Measurements from ENCODE around the gene WWP2. TPM values are rescaled to one million over a fixed set of nuclear protein-coding genes. Genes with fewer than 3 reads are reported as not detected.

Gene WWP2
- total RNA-seq, 1 experiment from 2014 or later, result 22.8 TPM

GRCh38 chr16:69762814-69763598 is 874 bp downstream of the WWP2 start:
- ATAC-seq (peak; percentile 44), DNase-seq (ENCODE audit: low read depth, low spot score) (no peak)
- Histone ChIP-seq H3K36me3 (ENCODE audit: control insufficient read depth, insufficient read depth, low read length) (no peaks in the 10 kb centered on the region; the same call in 1 of the 2 replicates), H3K27ac (ENCODE audit: low read length) (peak overlapping the region; percentile 93), H3K9me3 (ENCODE audit: control insufficient read depth, insufficient read depth, low read depth, low read length) (no peaks in the 10 kb centered on the region), H3K4me1 (ENCODE audit: control insufficient read depth, insufficient read depth, low read length) (peaks cover 7% of the 10 kb centered on the region), H3K27me3 (ENCODE audit: control insufficient read depth, insufficient read depth, low read length) (no peaks in the 10 kb centered on the region), H3K4me3 (ENCODE audit: low read depth in 2 of 2, low read length in 2 of 2) (peak overlapping the region; percentile 85 to 92)
- intact Hi-C loops (cut with micrococcal nuclease; ENCODE audit: unreplicated experiment), result no loop called here
- no TSS peak for BruUV-seq (replicated peaks)
- CTCF ChIA-PET, result no interaction called here
- in situ Hi-C loops (cut with HindIII; ENCODE audit: low pct_unique_long_range_greater_than_20kb, low sequenced_read_pairs), result no loop called here
- no peak for TF ChIP-seq TCF7L2 (IDR thresholded peaks at IDR 0.05; ENCODE audit: low read depth, low read length)
- no peak for TF ChIP-seq SIN3A (IDR thresholded peaks at IDR 0.05; ENCODE audit: borderline replicate concordance, insufficient read depth, low read depth, low read length)
- no peak for TF ChIP-seq REST (IDR thresholded peaks at IDR 0.05; ENCODE audit: insufficient read depth in 1 of 2, low read depth in 2 of 2, low read length in 1 of 2)
- POLR2A ChIA-PET, result no interaction called here

- in situ Hi-C loops (cut with HindIII; ENCODE audit: low pct_unique_long_range_greater_than_20kb, low sequenced_read_pairs) (no loop called here), intact Hi-C loops (cut with micrococcal nuclease; ENCODE audit: unreplicated experiment) (no loop called here)
- Histone ChIP-seq H3K9me3 (ENCODE audit: control insufficient read depth, insufficient read depth, low read depth, low read length) (no peaks in the 10 kb centered on the region), H3K4me3 (ENCODE audit: low read depth in 2 of 2, low read length in 2 of 2) (peak overlapping the region; percentile 85 to 92; a peak in 3 of 4 replicates), H3K4me1 (ENCODE audit: control insufficient read depth, insufficient read depth, low read length) (peaks cover 7% of the 10 kb centered on the region), H3K36me3 (ENCODE audit: control insufficient read depth, insufficient read depth, low read length) (no peaks in the 10 kb centered on the region; the same call in 1 of the 2 replicates), H3K27me3 (ENCODE audit: control insufficient read depth, insufficient read depth, low read length) (no peaks in the 10 kb centered on the region), H3K27ac (ENCODE audit: low read length) (no peak overlapping the region)
- DNase-seq (ENCODE audit: low read depth, low spot score) (no peak), ATAC-seq (no peak)
- TF ChIP-seq REST (IDR thresholded peaks at IDR 0.05; ENCODE audit: insufficient read depth in 1 of 2, low read depth in 2 of 2, low read length in 1 of 2), result no peak
- no peak for TF ChIP-seq POLR2AphosphoS5 (IDR thresholded peaks at IDR 0.05; ENCODE audit: low read depth, low read length)
- TF ChIP-seq TCF7L2 (IDR thresholded peaks at IDR 0.05; ENCODE audit: low read depth, low read length), result no peak
- no peak for TF ChIP-seq SIN3A (IDR thresholded peaks at IDR 0.05; ENCODE audit: borderline replicate concordance, insufficient read depth, low read depth, low read length)
- TF ChIP-seq CTCF (IDR thresholded peaks at IDR 0.05), result no peak
- POLR2A ChIA-PET, result no interaction called here
- CTCF ChIA-PET, result no interaction called here
- BruUV-seq (replicated peaks), result TSS peak; percentile 80
These were observed 1.4 kb downstream of the WWP2 start for GRCh38 chr16:69763599-69763942.
